ENCODE data around the gene SP2. TPM values are rescaled to one million over a fixed set of nuclear protein-coding genes. Genes with fewer than 3 reads are reported as not detected.
A peak's percentile ranks its signal among the peaks of the same experiment; 100 is the strongest.

Gene SP2
- total RNA-seq, 4 donors from 2014 or later, result 7.1 to 14.1 (median 12.3) TPM

GRCh38 chr17:47953909-47954308, 57.9 kb downstream of the SP2 start:
- Histone ChIP-seq H3K27ac (peak overlapping the region; percentile 92 to 97 (median 96)), H3K4me3 (replicated peaks in 1 of 3) (no peak overlapping the region)

GRCh38 chr17:47955497-47956461, 59.7 kb downstream of the SP2 start:
- Histone ChIP-seq H3K27me3 (no peaks in the 10 kb centered on the region), H3K4me1 (peaks cover 46 to 55% of the 10 kb centered on the region in 2 donors), H3K4me3 (replicated peaks in 1 of 3) (peak overlapping the region in 2 of 3 donors; percentile 56 to 59), H3K9me3 (no peaks in the 10 kb centered on the region), H3K27ac (peak overlapping the region; percentile 92 to 97 (median 96)), H3K36me3 (peaks cover 0 to 3% of the 10 kb centered on the region in 2 donors)
- intact Hi-C loops (cut with DNase I), result no loop called here
- 43 to 52% methylated on average over 7 of the region's 7 CpGs for WGBS, 2 donors
- peak; percentile 99 for DNase-seq
- TF ChIP-seq CTCF (IDR thresholded peaks at IDR 0.05) (no peak), POLR2A (IDR thresholded peaks at IDR 0.05) (peak in 1 of 2 donors; percentile 93)

More at GRCh38 chr17:47953909-47954308, 57.9 kb downstream of the SP2 start:
- DNase-seq, result no peak
- Histone ChIP-seq H3K36me3 (peaks cover 0 to 3% of the 10 kb centered on the region in 2 donors), H3K4me1 (peaks cover 63 to 72% of the 10 kb centered on the region in 2 donors), H3K27me3 (no peaks in the 10 kb centered on the region), H3K9me3 (no peaks in the 10 kb centered on the region)
- intact Hi-C loops (cut with DNase I), result no loop called here
- peak in 2 of 6 experiments; percentile 17 to 21 for TF ChIP-seq CTCF (IDR thresholded peaks at IDR 0.05)
- no peak for TF ChIP-seq POLR2A (IDR thresholded peaks at IDR 0.05)

GRCh38 chr17:47956791-47957590, 61.0 kb downstream of the SP2 start:
- Histone ChIP-seq H3K27ac (peak overlapping the region; percentile 92 to 97 (median 96)), H3K4me1 (peaks cover 35 to 43% of the 10 kb centered on the region in 2 donors), H3K4me3 (replicated peaks in 1 of 3) (peak overlapping the region; percentile 56 to 59 (median 57)), H3K9me3 (no peaks in the 10 kb centered on the region), H3K27me3 (no peaks in the 10 kb centered on the region), H3K36me3 (peaks cover 0 to 3% of the 10 kb centered on the region in 2 donors)
- intact Hi-C loops (cut with DNase I), result no loop called here
- WGBS, 2 donors, result 35 to 44% methylated on average over 2 to 4 of the region's 4 CpGs
- DNase-seq, result peak; percentile 64 to 67
- TF ChIP-seq CTCF (IDR thresholded peaks at IDR 0.05) (no peak), POLR2A (IDR thresholded peaks at IDR 0.05) (no peak)

- peak in 1 of 6 experiments; percentile 17 for TF ChIP-seq CTCF (IDR thresholded peaks at IDR 0.05)
- TF ChIP-seq POLR2A (IDR thresholded peaks at IDR 0.05), result peak; percentile 66 to 98
- peak within 1 kb of the TSS; percentile 56 to 59 (median 57) for H3K4me3 ChIP-seq (replicated peaks in 1 of 3)
- H3K27me3 ChIP-seq, result no peaks in the 10 kb centered on the region
- H3K27ac ChIP-seq, result peak within 1 kb of the TSS; percentile 92 to 97 (median 96)
- no peaks in the 10 kb centered on the region for H3K36me3 ChIP-seq
- no peaks in the 10 kb centered on the region for H3K9me3 ChIP-seq
- WGBS, 2 donors, result 10 to 18% methylated on average over 14 to 16 of the region's 16 CpGs
- peaks cover 26 to 35% of the 10 kb centered on the region in 2 donors for H3K4me1 ChIP-seq
- DNase-seq, result peak; percentile 92 to 93
- intact Hi-C loops (cut with DNase I), result no loop called here
Measured at GRCh38 chr17:47957591-47958490, 61.8 kb downstream of the SP2 start, which contains the start of gene PRR15L. TSS of gene PRR15L (minus strand) at chr17:47957883. CDS start at chr17:47953234, 4,649 bp downstream.

Measured in thyroid gland (tissue), 4 donors.